Measurements from ENCODE around the gene STK32C. TPM values are rescaled to one million over a fixed set of nuclear protein-coding genes. Genes with fewer than 3 reads are reported as not detected.

The STK32C gene
- polyA plus RNA-seq, 1 donor from 2014 or later: 23.2 TPM

DNA sequence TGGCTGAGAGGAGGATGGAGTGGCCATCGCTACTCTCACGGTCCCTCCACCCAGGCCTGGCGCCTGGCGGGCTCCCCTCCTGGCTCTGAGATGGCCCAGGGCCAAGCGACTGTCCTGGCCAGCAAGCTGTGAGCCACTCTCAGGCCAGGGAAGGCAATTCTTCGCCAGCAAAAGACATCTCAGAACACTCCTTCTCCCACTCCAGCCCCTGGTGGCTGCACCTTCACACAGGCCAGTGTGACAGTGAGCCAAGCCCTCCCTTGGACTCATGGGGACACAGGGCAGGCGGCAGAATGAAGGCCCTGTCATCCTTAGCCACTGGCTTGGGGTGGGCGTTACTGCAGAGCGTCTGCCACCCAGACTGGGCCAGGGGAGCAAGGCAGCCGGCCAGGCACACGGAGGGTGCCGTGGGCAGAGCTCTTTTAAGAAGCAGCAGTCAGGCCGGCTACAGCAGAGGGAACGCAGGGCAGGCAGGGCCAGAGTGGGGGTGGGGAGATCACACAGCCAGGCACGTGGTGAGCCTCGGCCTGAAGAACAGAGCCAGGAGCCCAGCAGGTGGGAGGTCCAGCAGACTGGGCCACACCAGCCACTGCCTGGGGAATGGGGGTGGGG, 14.4 kb downstream of the STK32C start:
- Histone ChIP-seq H3K4me3 (ENCODE audit: low read length) (no peak overlapping the region), H3K9me3 (ENCODE audit: low read length) (no peaks in the 10 kb centered on the region), H4K20me1 (ENCODE audit: insufficient read depth) (no peaks in the 10 kb centered on the region), H3K4me2 (ENCODE audit: low read length) (no peak overlapping the region), H3K79me2 (replicated peaks; ENCODE audit: insufficient read depth, low read length) (no peaks in the 10 kb centered on the region), H3K36me3 (ENCODE audit: insufficient read depth, low read length) (no peaks in the 10 kb centered on the region), H3K9me2 (ENCODE audit: insufficient read depth, low read length) (no peaks in the 10 kb centered on the region), H3K9ac (ENCODE audit: low read length) (no peak overlapping the region), H3K27me3 (ENCODE audit: insufficient read depth, low read depth, low read length) (no peaks in the 10 kb centered on the region), H3F3A (ENCODE audit: insufficient read depth, low read length, poor library complexity, severe bottlenecking) (no peaks in the 10 kb centered on the region), H3K27ac (ENCODE audit: low read length) (no peak overlapping the region), H2AFZ (ENCODE audit: low read depth, low read length) (no peak overlapping the region)
- TF ChIP-seq SMC3 (conservative IDR thresholded peaks at IDR 0.05; ENCODE audit: poor library complexity) (no peak), MXI1 (conservative IDR thresholded peaks at IDR 0.05; ENCODE audit: poor library complexity, severe bottlenecking) (no peak), TAF1 (IDR thresholded peaks at IDR 0.05; ENCODE audit: low read depth) (no peak), EZH2 (IDR thresholded peaks at IDR 0.05; ENCODE audit: borderline replicate concordance, insufficient read depth, low read length, poor library complexity, severe bottlenecking) (no peak), POLR2AphosphoS5 (IDR thresholded peaks at IDR 0.05) (no peak), EP300 (conservative IDR thresholded peaks at IDR 0.05; ENCODE audit: poor library complexity, severe bottlenecking) (no peak), CTCF (IDR thresholded peaks at IDR 0.05; ENCODE audit: poor library complexity, severe bottlenecking) (no peak), RAD21 (conservative IDR thresholded peaks at IDR 0.05) (no peak), REST (IDR thresholded peaks at IDR 0.05; ENCODE audit: borderline replicate concordance) (no peak)

- TF ChIP-seq TAF1 (IDR thresholded peaks at IDR 0.05; ENCODE audit: low read depth): no peak
- no peak for TF ChIP-seq REST (IDR thresholded peaks at IDR 0.05; ENCODE audit: borderline replicate concordance)
- TF ChIP-seq EP300 (conservative IDR thresholded peaks at IDR 0.05; ENCODE audit: poor library complexity, severe bottlenecking): no peak
- TF ChIP-seq POLR2AphosphoS5 (IDR thresholded peaks at IDR 0.05): no peak
- no peak for TF ChIP-seq MXI1 (conservative IDR thresholded peaks at IDR 0.05; ENCODE audit: poor library complexity, severe bottlenecking)
- TF ChIP-seq RAD21 (conservative IDR thresholded peaks at IDR 0.05): no peak
- no peak for TF ChIP-seq CTCF (IDR thresholded peaks at IDR 0.05; ENCODE audit: poor library complexity, severe bottlenecking)
- TF ChIP-seq EZH2 (IDR thresholded peaks at IDR 0.05; ENCODE audit: borderline replicate concordance, insufficient read depth, low read length, poor library complexity, severe bottlenecking): no peak
- TF ChIP-seq SMC3 (conservative IDR thresholded peaks at IDR 0.05; ENCODE audit: poor library complexity): no peak
- Histone ChIP-seq H3K9ac (ENCODE audit: low read length) (no peak overlapping the region), H3F3A (ENCODE audit: insufficient read depth, low read length, poor library complexity, severe bottlenecking) (no peaks in the 10 kb centered on the region), H4K20me1 (ENCODE audit: insufficient read depth) (no peaks in the 10 kb centered on the region), H3K27me3 (ENCODE audit: insufficient read depth, low read depth, low read length) (no peaks in the 10 kb centered on the region), H3K4me3 (ENCODE audit: low read length) (no peak overlapping the region), H3K4me2 (ENCODE audit: low read length) (no peak overlapping the region), H3K79me2 (replicated peaks; ENCODE audit: insufficient read depth, low read length) (no peaks in the 10 kb centered on the region), H3K9me2 (ENCODE audit: insufficient read depth, low read length) (no peaks in the 10 kb centered on the region), H3K27ac (ENCODE audit: low read length) (no peak overlapping the region), H3K9me3 (ENCODE audit: low read length) (no peaks in the 10 kb centered on the region), H2AFZ (ENCODE audit: low read depth, low read length) (no peak overlapping the region), H3K36me3 (ENCODE audit: insufficient read depth, low read length) (no peaks in the 10 kb centered on the region)
These were observed 15.2 kb downstream of the STK32C start for GRCh38 chr10:132292287-132293200.

Data from neural cell (in vitro differentiated cells).